Breast epithelium (tissue), 3 donors: ENCODE data around the gene ACSS2.

Experiments used
- POLR2AphosphoS5 ChIP-seq, 3 donors: sonication (generic); formaldehyde crosslinking; IDR thresholded peaks; one replicate each; pipeline ENCODE4 v1.6.1; 2017; ENCODE audit warnings: antibody characterized with exemption in 3 of 3
- TF ChIP-seq, protein P1 (sequence below), 3 donors: fragments of 450-650 bp; IDR thresholded peaks; one replicate each; pipeline ENCODE4 v1.5.1; 2016 to 2017; ENCODE audit warnings: antibody characterized with exemption in 3 of 3, mild to moderate bottlenecking in 3 of 3, moderate library complexity in 3 of 3

DNA sequence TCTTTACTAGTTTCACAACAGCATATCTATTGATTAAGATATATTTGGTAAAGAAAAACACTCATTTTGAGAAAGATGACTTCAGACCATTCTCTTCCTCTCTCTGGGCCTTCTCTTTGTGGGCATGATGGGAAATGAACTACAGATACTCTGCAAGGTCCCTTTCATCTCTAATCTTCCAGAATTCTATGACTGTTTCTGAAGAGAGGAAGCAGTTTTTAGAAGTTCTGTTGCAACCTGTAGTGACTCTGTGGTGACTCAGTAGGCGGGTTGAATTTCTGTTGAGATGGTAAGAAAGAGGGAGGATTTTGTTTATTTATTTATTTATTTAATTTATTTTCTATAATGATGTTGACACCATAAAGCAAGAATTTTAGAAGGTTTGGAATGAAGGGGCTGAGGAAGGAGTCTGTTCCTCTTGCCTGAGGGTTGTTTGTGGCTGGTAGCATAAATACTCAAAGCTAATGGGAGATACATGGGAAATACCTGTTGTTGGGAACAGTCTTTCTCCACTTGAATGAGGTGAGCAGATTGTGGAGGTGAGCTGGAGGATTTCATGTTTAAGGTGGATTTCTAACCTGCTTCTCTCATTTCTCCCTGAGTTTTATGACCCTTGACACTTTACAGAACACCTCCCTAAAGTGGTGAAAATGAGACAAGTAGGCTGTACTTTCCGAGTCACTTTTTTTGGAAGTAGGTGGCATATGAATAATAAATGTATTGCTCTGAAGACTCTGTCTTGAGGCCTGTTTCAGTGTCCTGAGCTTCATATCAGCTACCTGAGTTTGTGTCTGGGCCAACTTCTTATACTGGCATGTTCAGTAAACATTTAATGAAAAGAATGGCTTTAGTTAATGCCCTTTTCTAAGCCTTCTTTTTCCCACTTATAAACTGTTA is 15.0 kb downstream of the ACSS2 start:
- TF ChIP-seq, protein P1, sequence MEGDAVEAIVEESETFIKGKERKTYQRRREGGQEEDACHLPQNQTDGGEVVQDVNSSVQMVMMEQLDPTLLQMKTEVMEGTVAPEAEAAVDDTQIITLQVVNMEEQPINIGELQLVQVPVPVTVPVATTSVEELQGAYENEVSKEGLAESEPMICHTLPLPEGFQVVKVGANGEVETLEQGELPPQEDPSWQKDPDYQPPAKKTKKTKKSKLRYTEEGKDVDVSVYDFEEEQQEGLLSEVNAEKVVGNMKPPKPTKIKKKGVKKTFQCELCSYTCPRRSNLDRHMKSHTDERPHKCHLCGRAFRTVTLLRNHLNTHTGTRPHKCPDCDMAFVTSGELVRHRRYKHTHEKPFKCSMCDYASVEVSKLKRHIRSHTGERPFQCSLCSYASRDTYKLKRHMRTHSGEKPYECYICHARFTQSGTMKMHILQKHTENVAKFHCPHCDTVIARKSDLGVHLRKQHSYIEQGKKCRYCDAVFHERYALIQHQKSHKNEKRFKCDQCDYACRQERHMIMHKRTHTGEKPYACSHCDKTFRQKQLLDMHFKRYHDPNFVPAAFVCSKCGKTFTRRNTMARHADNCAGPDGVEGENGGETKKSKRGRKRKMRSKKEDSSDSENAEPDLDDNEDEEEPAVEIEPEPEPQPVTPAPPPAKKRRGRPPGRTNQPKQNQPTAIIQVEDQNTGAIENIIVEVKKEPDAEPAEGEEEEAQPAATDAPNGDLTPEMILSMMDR (IDR thresholded peaks at IDR 0.05): no peak
- no peak for TF ChIP-seq POLR2AphosphoS5 (IDR thresholded peaks at IDR 0.05)
